ENCODE data around the gene MEGF11.

The MEGF11 gene

GRCh38 chr15:66293419-66294156 lies 40.0 kb upstream of the MEGF11 start, which contains the start of gene DIS3L:
Gene DIS3L (plus strand): TSS chr15:66293568. CDS start chr15:66293597, 29 bp downstream.
- no peak for TF ChIP-seq CTCF (conservative IDR thresholded peaks at IDR 0.05; ENCODE audit: low read length)
- peak within 1 kb of the TSS; percentile 70 for H3K4me3 ChIP-seq (ENCODE audit: low read length)
- peak; percentile 48 for DNase-seq (ENCODE audit: low read depth)

GRCh38 chr15:66292571-66293418 lies 39.2 kb upstream of the MEGF11 start:
- peak overlapping the region; percentile 70 for H3K4me3 ChIP-seq (ENCODE audit: low read length)
- TF ChIP-seq CTCF (conservative IDR thresholded peaks at IDR 0.05; ENCODE audit: low read length) = no peak
- no peak for DNase-seq (ENCODE audit: low read depth)

- TF ChIP-seq CTCF (conservative IDR thresholded peaks at IDR 0.05; ENCODE audit: low read length) = no peak
- no peak overlapping the region for H3K4me3 ChIP-seq (ENCODE audit: low read length)
These were observed 38.4 kb upstream of the MEGF11 start for GRCh38 chr15:66291816-66292570.

GRCh38 chr15:66290518-66290917 lies 37.0 kb upstream of the MEGF11 start:
- no peak overlapping the region for H3K4me3 ChIP-seq (ENCODE audit: low read length)
- no peak for DNase-seq (ENCODE audit: low read depth)
- no peak for TF ChIP-seq CTCF (conservative IDR thresholded peaks at IDR 0.05; ENCODE audit: low read length)

More at GRCh38 chr15:66291816-66292570, 38.4 kb upstream of the MEGF11 start:
- peak; percentile 18 for DNase-seq (ENCODE audit: low read depth)

GRCh38 chr15:66290007-66290406 lies 36.5 kb upstream of the MEGF11 start:
- TF ChIP-seq CTCF (conservative IDR thresholded peaks at IDR 0.05; ENCODE audit: low read length) = no peak
- no peak for DNase-seq (ENCODE audit: low read depth)
- H3K4me3 ChIP-seq (ENCODE audit: low read length) = no peak overlapping the region

- no peak for TF ChIP-seq CTCF (conservative IDR thresholded peaks at IDR 0.05; ENCODE audit: low read length)
- peak; percentile 18 for DNase-seq (ENCODE audit: low read depth)
- H3K4me3 ChIP-seq (ENCODE audit: low read length) = no peak overlapping the region
These were observed 35.1 kb upstream of the MEGF11 start for GRCh38 chr15:66288551-66289185.

All from AG10803 (cell line).